ENCODE measurements around the gene COL9A2. TPM values are rescaled to one million over a fixed set of nuclear protein-coding genes. Genes with fewer than 3 reads are reported as not detected.
A peak's percentile ranks its signal among the peaks of the same experiment; 100 is the strongest.
"Not testable (repeated sequence)": the region's sequence is repeated elsewhere in the genome, so short reads cannot be mapped to it uniquely, and the experiment has no call there.

The COL9A2 gene
- total RNA-seq, 1 experiment from 2014 or later: 13.5 TPM

- Histone ChIP-seq H3K79me2 (ENCODE audit: low read depth) (no peaks in the 10 kb centered on the region), H3K4me3 (no peak overlapping the region), H3K9me3 (ENCODE audit: insufficient read depth, low read depth) (no peaks in the 10 kb centered on the region), H4K20me1 (ENCODE audit: insufficient read depth) (no peaks in the 10 kb centered on the region), H3K9me2 (ENCODE audit: insufficient read depth) (no peaks in the 10 kb centered on the region), H2AFZ (no peak overlapping the region), H3K4me2 (no peak overlapping the region), H3F3A (ENCODE audit: insufficient read depth, low read depth) (no peaks in the 10 kb centered on the region), H3K27me3 (ENCODE audit: insufficient read depth, low read depth) (no peaks in the 10 kb centered on the region), H3K27ac (no peak overlapping the region), H3K4me1 (replicated peaks; ENCODE audit: insufficient read depth) (no peaks in the 10 kb centered on the region), H3K36me3 (ENCODE audit: low read depth) (no peaks in the 10 kb centered on the region)
- CTCF ChIA-PET: interaction anchor here (0.7 to 1.2 kb wide), 2 partner anchors 41 to 275 kb away, joined by 3 to 8 read pairs; no protein-coding TSS in a partner anchor
- POLR2A ChIA-PET (ENCODE audit: unreplicated experiment): no interaction called here
- intact Hi-C loops (cut with micrococcal nuclease; ENCODE audit: unreplicated experiment): no loop called here
- TF ChIP-seq EZH2 (IDR thresholded peaks at IDR 0.05; ENCODE audit: low read depth): no peak
- BruUV-seq (replicated peaks): no TSS peak
- DNase-seq: no peak
Observed at GRCh38 chr1:40352126-40352525, 35.0 kb upstream of the COL9A2 start.

GRCh38 chr1:40351124-40351523 lies 34.0 kb upstream of the COL9A2 start:
- Histone ChIP-seq H3F3A (ENCODE audit: insufficient read depth, low read depth) (no peaks in the 10 kb centered on the region), H3K9me2 (ENCODE audit: insufficient read depth) (no peaks in the 10 kb centered on the region), H3K36me3 (ENCODE audit: low read depth) (no peaks in the 10 kb centered on the region), H3K4me1 (replicated peaks; ENCODE audit: insufficient read depth) (no peaks in the 10 kb centered on the region), H3K27ac (no peak overlapping the region), H3K79me2 (ENCODE audit: low read depth) (no peaks in the 10 kb centered on the region), H2AFZ (no peak overlapping the region), H3K4me2 (no peak overlapping the region), H3K27me3 (ENCODE audit: insufficient read depth, low read depth) (no peaks in the 10 kb centered on the region), H3K4me3 (no peak overlapping the region), H4K20me1 (ENCODE audit: insufficient read depth) (no peaks in the 10 kb centered on the region), H3K9me3 (ENCODE audit: insufficient read depth, low read depth) (no peaks in the 10 kb centered on the region)
- POLR2A ChIA-PET (ENCODE audit: unreplicated experiment): no interaction called here
- TF ChIP-seq CTCF (conservative IDR thresholded peaks at IDR 0.05) (no peak), EZH2 (IDR thresholded peaks at IDR 0.05; ENCODE audit: low read depth) (no peak)
- CTCF ChIA-PET: interaction anchor here (1.2 kb wide), 1 partner anchor 42 kb away, joined by 8 read pairs; no protein-coding TSS in a partner anchor
- no TSS peak for BruUV-seq (replicated peaks)
- intact Hi-C loops (cut with micrococcal nuclease; ENCODE audit: unreplicated experiment): no loop called here
- DNase-seq: no peak

GRCh38 chr1:40350391-40350790 lies 33.3 kb upstream of the COL9A2 start:
- POLR2A ChIA-PET (ENCODE audit: unreplicated experiment): no interaction called here
- Histone ChIP-seq H3K4me2 (no peak overlapping the region), H2AFZ (no peak overlapping the region), H3K27ac (no peak overlapping the region), H3K4me3 (no peak overlapping the region), H4K20me1 (ENCODE audit: insufficient read depth) (no peaks in the 10 kb centered on the region), H3K9me3 (ENCODE audit: insufficient read depth, low read depth) (no peaks in the 10 kb centered on the region), H3K36me3 (ENCODE audit: low read depth) (no peaks in the 10 kb centered on the region), H3K9me2 (ENCODE audit: insufficient read depth) (no peaks in the 10 kb centered on the region), H3K27me3 (ENCODE audit: insufficient read depth, low read depth) (no peaks in the 10 kb centered on the region), H3K79me2 (ENCODE audit: low read depth) (no peaks in the 10 kb centered on the region), H3F3A (ENCODE audit: insufficient read depth, low read depth) (no peaks in the 10 kb centered on the region), H3K4me1 (replicated peaks; ENCODE audit: insufficient read depth) (no peaks in the 10 kb centered on the region)
- DNase-seq: no peak
- BruUV-seq (replicated peaks): no TSS peak
- intact Hi-C loops (cut with micrococcal nuclease; ENCODE audit: unreplicated experiment): no loop called here
- TF ChIP-seq EZH2 (IDR thresholded peaks at IDR 0.05; ENCODE audit: low read depth): no peak
- TF ChIP-seq CTCF (conservative IDR thresholded peaks at IDR 0.05): no peak
- CTCF ChIA-PET: no interaction called here

- Histone ChIP-seq H3K36me3 (ENCODE audit: low read depth) (no peaks in the 10 kb centered on the region), H2AFZ (peak overlapping the region; percentile 53; the same call in 1 of the 2 replicates), H3K4me3 (no peak overlapping the region), H3K79me2 (ENCODE audit: low read depth) (no peaks in the 10 kb centered on the region), H3K9me3 (ENCODE audit: insufficient read depth, low read depth) (no peaks in the 10 kb centered on the region), H4K20me1 (ENCODE audit: insufficient read depth) (no peaks in the 10 kb centered on the region), H3K4me2 (no peak overlapping the region), H3K4me1 (replicated peaks; ENCODE audit: insufficient read depth) (peaks cover 2% of the 10 kb centered on the region; the same call in 1 of the 2 replicates), H3K9me2 (ENCODE audit: insufficient read depth) (no peaks in the 10 kb centered on the region), H3K27ac (no peak overlapping the region), H3F3A (ENCODE audit: insufficient read depth, low read depth) (no peaks in the 10 kb centered on the region), H3K27me3 (ENCODE audit: insufficient read depth, low read depth) (no peaks in the 10 kb centered on the region)
- DNase-seq: no peak
- POLR2A ChIA-PET (ENCODE audit: unreplicated experiment): interaction anchor here (0.6 kb wide), 1 partner anchor 260 kb away, joined by 3 read pairs; no protein-coding TSS in a partner anchor
- BruUV-seq (replicated peaks): no TSS peak
- no peak for TF ChIP-seq CTCF (conservative IDR thresholded peaks at IDR 0.05)
- TF ChIP-seq EZH2 (IDR thresholded peaks at IDR 0.05; ENCODE audit: low read depth): no peak
- intact Hi-C loops (cut with micrococcal nuclease; ENCODE audit: unreplicated experiment): no loop called here
- CTCF ChIA-PET: interaction anchor here (0.6 to 0.8 kb wide), 2 partner anchors 70 to 190 kb away, joined by 3 read pairs; no protein-coding TSS in a partner anchor
Observed at GRCh38 chr1:40344597-40344996, 27.5 kb upstream of the COL9A2 start.

- DNase-seq; H3K27me3 ChIP-seq (ENCODE audit: insufficient read depth, low read depth); H3K27ac ChIP-seq; H3K36me3 ChIP-seq (ENCODE audit: low read depth); H3K4me2 ChIP-seq; H3F3A ChIP-seq (ENCODE audit: insufficient read depth, low read depth); H3K9me2 ChIP-seq (ENCODE audit: insufficient read depth); H4K20me1 ChIP-seq (ENCODE audit: insufficient read depth); intact Hi-C loops (cut with micrococcal nuclease; ENCODE audit: unreplicated experiment); H3K9me3 ChIP-seq (ENCODE audit: insufficient read depth, low read depth); BruUV-seq (replicated peaks); H3K79me2 ChIP-seq (ENCODE audit: low read depth); H2AFZ ChIP-seq; H3K4me3 ChIP-seq; H3K4me1 ChIP-seq (replicated peaks; ENCODE audit: insufficient read depth): not testable (repeated sequence)
- CTCF ChIA-PET: interaction anchor here (0.6 to 0.7 kb wide), 2 partner anchors 129 to 199 kb away, joined by 3 to 4 read pairs; no protein-coding TSS in a partner anchor
- POLR2A ChIA-PET (ENCODE audit: unreplicated experiment): interaction anchor here (0.6 kb wide), 1 partner anchor 247 kb away, joined by 3 read pairs; no protein-coding TSS in a partner anchor
Observed at GRCh38 chr1:40342381-40342717, 25.3 kb upstream of the COL9A2 start.

Measured in PC-9 (cell line).